Activated T-cell treated with anti-CD3 and anti-CD28 coated beads, Interleukin-2, amount 50 U/mL, for 1 hour (primary cell): ENCODE data around the gene C19orf12.

Experiments used
- DNase-seq: peaks from one replicate; pipeline ENCODE4 v3.0.0-alpha.2; 2020

The C19orf12 gene

DNA sequence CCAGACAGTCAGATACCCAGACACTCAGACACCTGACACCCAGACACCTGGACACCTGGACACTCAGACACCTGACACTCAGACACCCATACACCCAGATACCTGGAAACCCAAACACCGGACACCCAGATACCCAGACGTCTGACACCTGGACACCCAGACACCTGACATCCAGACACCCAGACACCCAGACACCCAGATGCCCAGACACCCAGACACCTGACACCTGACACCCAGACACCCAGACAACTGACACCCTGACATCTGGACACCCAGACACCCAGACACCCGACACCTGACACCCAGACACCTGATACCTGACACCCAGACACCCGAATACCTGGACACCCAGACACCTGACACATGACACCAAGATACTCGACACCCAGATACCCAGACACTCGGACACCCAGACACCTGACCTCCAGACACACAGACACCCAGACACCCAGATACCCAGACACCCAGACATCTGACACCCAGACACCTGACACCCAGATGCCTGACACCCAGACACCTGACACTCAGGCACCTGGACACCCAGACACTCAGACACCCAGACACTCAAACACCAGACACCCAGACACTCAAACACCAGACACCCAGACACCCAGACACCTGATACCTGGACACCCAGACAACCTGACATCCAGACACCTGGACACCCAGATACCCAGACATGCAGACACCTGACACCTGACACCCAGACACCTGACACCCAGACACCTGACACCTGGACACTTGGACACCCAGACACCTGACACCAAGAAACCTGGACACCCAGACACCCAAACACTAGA is 19.1 kb downstream of the C19orf12 start:
- no peak for DNase-seq

DNA sequence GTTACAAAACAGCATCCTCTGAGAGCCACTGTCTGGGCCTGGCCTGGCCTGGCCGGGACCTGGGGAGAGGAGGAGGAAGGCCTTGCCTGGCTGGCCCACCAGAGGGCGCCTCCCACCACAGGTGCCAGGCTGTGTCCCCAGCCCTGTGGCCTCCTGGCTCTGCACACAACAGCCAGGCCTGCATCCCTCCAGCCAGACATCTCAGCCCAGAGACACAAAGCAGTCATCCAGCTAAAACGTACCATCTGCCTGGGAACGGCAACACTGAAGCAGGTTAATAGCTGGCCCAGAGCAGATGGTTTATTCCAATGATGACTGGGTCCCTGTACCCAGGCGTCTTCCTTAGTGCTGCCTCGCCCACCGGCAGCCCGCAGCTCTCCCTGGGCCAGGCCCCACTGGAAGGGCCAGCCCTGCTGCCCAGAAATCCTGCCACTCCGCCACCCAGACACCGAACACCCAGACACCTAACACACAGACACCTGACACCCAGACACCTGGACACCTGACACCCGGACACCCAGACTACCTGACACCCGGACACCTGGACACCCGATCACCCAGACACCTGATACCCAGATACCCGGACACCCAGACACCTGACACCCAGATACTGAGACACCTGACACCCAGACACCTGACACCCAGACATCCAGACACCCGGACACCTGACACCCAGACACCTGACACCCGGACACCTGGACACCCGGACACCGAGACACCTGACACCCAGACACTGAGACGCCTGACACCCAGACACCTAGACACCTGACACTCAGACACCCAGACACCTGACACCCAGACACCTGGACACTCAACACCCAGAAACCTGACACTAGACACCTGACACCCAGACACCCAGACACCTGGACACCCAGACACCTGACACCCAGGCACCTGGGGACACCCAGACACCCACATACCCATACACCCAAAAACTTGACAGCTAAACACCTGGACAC is 20.1 kb downstream of the C19orf12 start:
- DNase-seq, result peak; percentile 87

GRCh38 chr19:29694161-29694560 is 20.9 kb downstream of the C19orf12 start:
- no peak for DNase-seq

- DNase-seq, result no peak
Measured at GRCh38 chr19:29690842-29691241, 24.2 kb downstream of the C19orf12 start.

DNA sequence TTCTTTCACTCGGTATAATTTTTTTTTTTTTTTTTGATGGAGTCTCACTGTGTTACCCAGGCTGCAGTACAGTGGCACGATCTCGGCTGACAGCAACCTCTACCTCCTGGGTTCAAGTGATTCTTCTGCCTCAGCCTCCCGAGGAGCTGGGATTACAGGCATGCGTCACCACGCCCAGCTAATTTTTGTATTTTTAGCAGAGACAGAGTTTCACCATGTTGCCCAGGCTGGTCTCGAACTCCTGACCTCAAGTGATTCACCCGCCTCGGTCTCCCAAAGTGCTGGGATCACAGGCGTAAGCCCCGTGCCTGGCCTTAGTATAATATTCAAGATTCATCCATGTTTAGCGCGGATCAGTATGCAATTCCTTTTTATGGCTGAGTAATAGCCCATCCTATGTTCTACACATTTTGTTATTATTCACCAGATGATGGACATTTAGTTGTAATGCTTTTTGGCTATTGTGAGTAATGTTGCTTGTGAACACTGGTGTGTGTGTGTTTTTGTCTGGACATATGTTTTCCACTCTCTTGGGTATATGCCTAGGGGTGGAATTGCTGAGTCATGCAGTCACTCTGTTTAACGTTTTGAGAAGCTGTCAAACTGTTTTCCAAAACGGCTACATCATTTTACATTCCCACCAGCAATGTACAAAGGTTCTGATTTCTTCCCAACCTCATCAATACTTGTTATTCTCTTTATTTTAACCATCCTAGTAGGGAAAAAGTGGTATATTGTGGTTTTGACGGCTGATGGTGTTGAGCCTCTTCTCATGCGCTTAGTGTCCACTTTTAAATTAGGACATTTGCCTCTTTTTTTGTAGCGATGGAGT is 26.9 kb downstream of the C19orf12 start:
- DNase-seq, result no peak

DNA sequence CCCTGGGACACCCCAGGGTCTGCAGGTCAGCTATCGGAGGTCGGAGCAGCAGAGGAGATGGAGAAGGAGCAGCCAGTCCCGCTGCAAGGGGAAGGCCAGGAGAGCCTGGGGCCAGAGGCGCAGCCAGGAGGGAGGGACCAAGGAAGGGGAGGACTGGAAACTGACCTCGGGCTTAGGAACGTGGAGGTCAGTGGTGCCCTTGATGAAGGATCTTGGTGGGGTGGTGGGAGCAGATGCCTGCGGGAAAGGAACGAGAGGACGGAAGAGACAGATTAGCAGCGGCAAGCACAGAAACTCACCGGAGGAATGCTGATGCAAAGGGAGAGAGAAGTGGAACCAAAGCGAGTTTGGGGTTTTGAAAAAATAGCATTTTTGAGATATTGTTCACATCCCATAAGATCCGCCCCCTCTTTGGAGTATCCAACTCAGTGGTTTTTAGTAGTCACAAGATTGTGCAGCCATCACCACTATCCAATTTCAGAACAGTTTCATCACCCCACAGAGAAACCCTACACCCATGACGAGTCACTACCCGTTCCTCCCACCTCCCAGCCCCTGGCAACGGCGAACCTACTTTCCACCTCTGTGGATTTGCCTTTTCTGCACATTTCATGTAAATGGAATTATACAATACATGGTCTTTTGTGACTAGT is 27.7 kb downstream of the C19orf12 start:
- no peak for DNase-seq

DNA sequence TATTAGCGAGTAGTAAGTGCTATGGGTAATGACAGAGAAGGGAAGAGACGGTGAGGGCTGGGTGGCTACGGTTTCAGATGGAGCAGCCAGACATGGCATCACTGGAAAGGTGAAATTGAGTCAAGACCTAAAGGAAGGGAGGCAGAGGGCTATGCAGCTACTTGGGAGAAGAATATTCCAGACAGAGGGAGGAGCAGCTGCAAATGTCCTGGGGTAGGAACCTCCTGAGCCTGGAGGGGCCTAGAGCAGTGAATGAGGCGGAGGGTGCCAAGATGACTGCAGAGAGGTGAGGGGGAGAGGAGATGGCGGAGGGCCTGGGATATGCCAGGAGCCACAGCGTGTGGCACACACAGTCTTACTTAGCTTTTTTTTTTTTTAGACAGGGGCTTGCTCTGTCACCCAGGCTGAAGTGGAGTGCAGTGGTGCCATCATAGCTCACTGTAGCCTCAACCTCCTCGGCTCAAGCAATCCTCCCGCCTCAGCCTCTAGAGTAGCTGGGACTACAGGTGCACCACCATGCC is 28.7 kb downstream of the C19orf12 start:
- DNase-seq, result no peak

GRCh38 chr19:29685326-29685725 is 29.7 kb downstream of the C19orf12 start:
- DNase-seq, result no peak

DNA sequence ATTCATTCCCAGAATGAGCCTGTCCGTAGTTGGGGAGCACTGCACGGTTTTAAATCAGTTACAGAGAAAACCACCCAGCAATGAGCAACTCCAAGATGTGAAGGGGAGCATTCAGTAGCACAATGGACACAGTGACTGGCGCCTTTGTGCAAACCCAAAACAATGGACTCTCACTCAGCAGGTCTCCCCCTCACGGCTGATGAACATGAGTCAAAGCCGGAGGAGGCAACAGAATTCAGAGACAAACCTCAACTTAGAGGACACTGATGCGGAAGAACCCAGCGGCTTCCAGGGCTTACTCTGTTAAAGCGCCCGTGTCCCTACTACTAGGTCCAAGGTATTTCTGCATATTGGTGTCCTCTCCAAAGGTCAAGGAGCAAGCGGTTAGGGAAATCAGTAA is 32.1 kb downstream of the C19orf12 start:
- DNase-seq, result no peak

- DNase-seq, result no peak
Measured at GRCh38 chr19:29682236-29682895, 32.7 kb downstream of the C19orf12 start.

GRCh38 chr19:29681422-29682235 is 33.4 kb downstream of the C19orf12 start:
- peak; percentile 23 for DNase-seq

DNA sequence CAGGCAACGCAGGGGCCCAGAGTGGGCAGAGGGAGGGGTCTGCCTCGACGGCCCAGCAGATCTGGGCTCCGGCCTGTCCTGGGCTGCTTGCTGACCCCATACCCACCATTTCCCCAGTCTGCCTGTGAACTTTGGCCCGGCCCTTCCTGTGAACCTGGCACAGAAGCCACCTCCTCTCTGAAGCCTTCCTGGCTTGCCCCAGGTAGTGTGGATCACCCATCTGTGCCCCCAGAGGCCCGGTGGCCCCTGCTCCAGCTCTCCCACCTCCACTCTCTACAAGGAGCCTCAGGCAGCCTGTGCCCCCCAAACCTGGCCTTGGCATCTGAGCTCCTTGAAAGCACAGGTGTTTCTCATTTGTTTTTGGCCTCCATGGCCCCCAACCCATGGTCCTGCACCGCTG is 34.1 kb downstream of the C19orf12 start:
- peak; percentile 39 for DNase-seq

GRCh38 chr19:29680447-29680846 is 34.6 kb downstream of the C19orf12 start:
- peak; percentile 74 for DNase-seq

DNA sequence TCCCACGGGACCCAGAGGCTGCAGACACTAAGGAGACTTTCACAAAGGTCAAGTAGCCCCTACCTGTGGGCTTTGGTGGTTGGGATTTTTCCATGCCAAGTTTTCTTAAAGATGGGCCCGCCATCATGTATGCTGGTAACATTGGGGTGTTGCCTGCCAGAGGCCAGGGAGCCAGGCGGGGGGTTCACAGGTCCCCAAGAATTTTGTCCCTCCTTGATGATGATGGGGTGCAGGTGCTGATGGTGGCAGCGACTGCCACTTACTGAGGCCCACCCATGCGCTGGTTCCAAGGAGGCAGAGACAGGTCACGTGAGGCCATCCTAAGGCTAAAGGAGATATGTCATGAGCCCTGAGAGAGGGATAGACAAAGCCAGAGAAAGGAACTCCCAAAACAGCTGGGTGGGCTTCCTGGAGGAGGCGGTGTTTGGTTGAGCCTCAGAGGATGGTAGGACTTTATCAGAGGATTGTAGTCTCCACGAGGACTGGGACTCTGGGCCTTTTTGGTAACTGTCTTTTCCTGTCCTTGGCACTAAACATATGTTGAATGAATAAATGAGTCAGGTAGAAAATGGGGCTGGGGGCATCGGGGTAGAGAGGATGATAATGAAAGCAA is 35.4 kb downstream of the C19orf12 start:
- no peak for DNase-seq

- DNase-seq, result no peak
Measured at GRCh38 chr19:29678484-29679106, 36.5 kb downstream of the C19orf12 start.

DNA sequence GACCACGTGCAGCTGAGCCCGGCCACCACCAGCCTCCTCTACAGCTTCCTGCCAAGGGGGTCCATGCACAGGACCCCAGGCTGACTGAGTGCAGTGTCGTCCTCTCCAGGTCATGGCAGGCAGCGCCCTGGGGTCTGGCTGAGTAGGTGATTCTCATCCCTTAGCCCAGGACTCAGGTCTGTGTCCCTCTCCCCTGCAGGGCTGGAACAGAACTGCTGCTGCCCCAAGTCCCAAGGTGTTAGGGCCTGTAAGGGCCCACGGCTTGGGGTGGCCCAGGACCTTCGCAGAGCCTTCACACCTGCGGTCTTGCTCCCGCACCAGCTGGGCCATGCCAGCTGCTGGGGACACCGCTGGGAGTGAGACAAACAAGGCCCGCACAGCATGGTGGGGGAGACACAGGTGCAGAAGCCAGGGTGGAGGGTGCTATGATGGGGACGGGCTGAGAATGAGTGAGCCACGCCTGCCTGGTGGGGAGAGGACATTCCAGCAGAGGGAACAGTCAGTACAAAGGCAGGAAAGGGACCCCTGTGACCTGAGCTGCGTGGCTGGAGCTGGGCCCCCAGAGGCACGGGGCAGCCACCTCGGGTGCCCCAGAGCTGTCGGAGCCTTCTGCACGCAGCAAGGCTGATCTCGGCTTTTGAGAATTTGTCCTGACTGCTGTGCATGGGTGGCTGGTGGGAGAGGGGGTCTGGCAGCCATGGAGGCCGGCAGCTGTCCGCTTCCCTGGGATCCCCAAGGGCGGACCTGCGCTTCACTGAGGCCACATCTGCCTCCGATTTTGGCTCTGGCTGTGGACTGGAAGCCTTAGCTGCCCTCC is 37.9 kb downstream of the C19orf12 start:
- peak; percentile 29 for DNase-seq

GRCh38 chr19:29676586-29676985 is 38.5 kb downstream of the C19orf12 start:
- DNase-seq, result no peak

DNA sequence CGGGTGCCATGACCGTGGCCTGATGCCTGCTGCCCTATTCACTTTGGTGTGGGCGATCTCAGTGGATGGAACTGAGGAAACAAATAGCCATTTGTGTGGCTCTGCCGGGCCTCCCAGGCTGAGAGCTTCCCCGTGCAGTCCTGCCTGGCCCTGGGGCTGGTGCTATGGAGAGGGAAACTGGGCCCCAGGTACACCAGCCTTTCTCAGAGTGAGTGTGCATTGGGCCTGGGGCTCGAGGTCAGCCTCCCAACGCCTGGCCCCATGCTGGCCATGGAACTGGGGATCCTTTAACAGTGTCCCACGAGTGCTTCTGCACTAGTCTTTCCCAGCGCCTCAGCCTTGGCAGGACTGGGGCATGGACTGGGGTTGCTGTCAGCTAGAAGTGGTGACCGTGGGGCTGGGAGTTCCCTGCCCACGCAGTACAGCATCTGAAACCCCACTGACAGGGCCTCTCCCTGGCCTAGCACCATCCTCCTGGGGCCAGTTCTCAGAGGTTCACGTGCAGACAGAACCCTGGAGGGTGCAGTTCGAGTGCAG is 39.3 kb downstream of the C19orf12 start:
- no peak for DNase-seq
